GM10266 (cell line): Measurements from ENCODE around the gene SETD2.

Source experiments
- DNase-seq: peaks from one replicate; pipeline ENCODE4 v3.0.0; 2012; ENCODE audit errors: extremely low spot score
- CTCF ChIP-seq: IDR thresholded peaks from 2 replicates; pipeline ENCODE4 v1.5.1; 2012; ENCODE audit warnings: mild to moderate bottlenecking, low read depth; ENCODE audit not compliant: control insufficient read depth, insufficient read depth; ENCODE audit errors: missing control alignments

Gene SETD2

GRCh38 chr3:47008234-47008796, 155.6 kb downstream of the SETD2 start:
- no peak for DNase-seq
- no peak for TF ChIP-seq CTCF

DNA sequence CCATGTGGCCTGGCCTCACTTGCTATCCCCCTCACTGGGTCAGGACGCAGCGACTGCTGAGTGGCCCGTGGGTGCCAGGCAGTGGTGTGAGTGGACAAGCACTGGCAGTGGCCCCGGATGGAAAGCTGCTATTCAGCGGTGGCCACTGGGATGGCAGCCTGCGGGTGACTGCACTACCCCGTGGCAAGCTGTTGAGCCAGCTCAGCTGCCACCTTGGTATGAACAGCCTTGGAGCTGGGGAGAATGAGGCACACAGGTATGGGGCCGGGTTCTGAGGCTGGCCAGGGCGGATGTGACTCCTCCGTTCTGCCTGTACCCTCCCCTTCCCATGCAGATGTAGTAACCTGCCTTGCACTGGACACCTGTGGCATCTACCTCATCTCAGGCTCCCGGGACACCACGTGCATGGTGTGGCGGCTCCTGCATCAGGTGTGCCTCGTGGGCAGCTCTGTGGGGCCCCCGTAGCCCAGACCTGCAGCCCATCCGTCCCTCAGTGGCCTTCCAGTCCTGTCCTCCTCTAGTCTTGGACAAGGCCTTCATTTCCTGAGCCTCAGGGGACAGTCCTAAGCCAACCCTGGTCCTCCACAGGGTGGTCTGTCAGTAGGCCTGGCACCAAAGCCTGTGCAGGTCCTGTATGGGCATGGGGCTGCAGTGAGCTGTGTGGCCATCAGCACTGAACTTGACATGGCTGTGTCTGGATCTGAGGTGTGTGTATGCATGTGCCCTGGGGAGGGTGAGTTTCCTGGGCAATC, 156.3 kb downstream of the SETD2 start:
- no peak for DNase-seq
- TF ChIP-seq CTCF: no peak

DNA sequence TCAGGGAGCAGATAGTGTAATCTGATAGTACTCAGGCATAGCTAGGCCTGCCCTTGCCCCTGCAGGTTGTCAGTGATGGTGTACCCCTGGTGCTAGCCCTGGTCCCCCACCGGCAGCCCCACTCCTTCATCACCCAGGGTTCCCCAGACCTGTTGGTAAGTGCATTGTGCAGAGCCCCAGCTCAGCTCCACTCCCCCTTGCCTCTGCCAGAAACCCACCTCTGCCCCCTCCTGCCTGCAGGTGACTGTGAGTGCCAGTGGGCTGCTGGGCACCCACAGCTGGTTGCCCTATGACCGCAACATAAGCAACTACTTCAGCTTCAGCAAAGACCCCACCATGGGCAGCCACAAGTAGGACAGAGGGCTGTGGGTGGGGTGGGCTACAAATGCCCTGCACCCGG, 156.9 kb downstream of the SETD2 start:
- TF ChIP-seq CTCF: no peak
- no peak for DNase-seq

DNA sequence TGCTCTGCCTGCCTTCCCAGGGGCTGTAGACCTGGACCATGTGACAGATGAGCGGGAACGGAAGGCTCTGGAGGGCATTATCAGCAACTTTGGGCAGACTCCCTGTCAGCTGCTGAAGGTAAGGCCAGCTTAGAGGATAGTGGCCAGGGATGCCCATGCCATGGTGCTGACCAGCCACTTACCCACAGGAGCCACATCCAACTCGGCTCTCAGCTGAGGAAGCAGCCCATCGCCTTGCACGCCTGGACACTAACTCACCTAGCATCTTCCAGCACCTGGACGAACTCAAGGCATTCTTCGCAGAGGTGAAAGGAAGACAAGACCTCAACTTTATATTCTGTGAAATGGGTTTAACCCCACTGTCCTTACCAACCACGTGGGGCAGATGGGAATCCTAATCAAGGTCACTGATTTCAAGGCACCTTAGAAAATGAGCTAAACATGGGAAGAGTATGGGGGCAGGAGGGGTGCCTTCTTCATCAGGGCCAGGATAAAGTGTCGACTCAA, 157.7 kb downstream of the SETD2 start:
- no peak for DNase-seq
- no peak for TF ChIP-seq CTCF

DNA sequence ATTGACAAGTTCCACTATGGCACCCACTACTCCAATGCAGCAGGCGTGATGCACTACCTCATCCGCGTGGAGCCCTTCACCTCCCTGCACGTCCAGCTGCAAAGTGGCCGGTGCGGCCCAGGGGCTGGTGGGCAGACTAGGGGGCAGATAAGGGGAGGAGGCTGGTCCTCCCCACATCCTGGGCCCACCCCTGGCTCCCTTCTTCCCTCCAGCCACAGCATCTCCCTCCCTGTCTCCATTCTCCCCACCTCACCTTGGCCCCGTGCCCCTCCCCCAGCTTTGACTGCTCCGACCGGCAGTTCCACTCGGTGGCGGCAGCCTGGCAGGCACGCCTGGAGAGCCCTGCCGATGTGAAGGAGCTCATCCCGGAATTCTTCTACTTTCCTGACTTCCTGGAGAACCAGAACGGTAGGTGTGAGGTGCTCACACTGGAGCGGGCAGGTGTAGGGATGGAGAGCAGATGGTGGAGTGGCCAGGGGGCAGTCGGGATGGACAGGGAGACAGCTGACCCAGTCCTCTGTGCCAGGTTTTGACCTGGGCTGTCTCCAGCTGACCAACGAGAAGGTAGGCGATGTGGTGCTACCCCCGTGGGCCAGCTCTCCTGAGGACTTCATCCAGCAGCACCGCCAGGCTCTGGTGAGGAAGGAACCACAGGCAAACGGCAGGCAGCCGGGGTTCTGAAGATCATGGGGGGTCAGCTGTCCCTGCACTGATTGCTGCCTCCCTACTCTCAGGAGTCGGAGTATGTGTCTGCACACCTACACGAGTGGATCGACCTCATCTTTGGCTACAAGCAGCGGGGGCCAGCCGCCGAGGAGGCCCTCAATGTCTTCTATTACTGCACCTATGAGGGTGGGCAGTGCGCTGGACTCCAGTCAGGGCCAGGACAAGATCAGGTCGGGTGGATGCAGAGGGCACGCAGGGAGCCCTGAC, 158.4 kb downstream of the SETD2 start:
- DNase-seq: no peak
- no peak for TF ChIP-seq CTCF

DNA sequence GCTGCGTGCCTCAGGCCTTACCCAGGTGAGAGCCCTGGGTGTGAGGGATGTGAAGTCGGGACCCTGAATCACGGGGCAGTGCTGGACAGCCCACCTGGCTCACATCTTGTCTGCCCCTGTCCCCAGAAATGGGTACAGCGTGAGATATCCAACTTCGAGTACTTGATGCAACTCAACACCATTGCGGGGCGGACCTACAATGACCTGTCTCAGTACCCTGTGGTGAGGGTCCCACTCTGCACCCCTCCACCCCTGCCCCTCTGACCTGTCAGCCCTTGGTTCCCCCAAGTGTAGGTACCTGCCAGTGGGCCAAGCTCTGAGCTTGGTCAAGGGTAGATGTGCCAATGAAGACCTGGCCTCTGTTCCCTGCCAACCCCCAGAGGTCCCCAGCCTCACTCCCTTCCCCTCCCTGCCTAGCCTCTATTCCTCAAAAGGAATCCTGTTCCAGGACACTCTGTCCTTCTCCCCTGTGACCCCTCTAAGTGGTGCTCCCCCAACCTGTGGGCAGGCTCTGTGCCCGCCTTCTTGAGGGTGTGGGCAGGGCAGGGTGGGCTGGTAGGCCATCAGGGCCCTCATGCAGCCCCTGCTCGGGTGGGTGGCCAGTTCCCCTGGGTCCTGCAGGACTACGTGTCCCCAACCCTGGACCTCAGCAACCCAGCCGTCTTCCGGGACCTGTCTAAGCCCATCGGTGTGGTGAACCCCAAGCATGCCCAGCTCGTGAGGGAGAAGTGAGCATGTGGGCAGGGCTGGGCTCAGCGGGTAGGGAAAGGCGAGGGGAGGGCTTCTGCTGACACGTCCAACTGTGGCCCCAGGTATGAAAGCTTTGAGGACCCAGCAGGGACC, 159.3 kb downstream of the SETD2 start:
- no peak for DNase-seq
- TF ChIP-seq CTCF: no peak
